H9 (cell line): ENCODE results near the gene MXI1. TPM values are rescaled to one million over a fixed set of nuclear protein-coding genes. Genes with fewer than 3 reads are reported as not detected.
"Not testable (repeated sequence)": the region's sequence is repeated elsewhere in the genome, so short reads cannot be mapped to it uniquely, and the experiment has no call there.

Experiments used
- DNase-seq: peaks from one replicate; pipeline ENCODE4 v3.0.0-alpha.2; 2017
- H2AFZ ChIP-seq: one replicate; pipeline ENCODE4 v1.6.1; 2013; ENCODE audit warnings: mild to moderate bottlenecking, low read length, control low read depth, moderate library complexity
- H2AK5ac ChIP-seq: 2 replicates; pipeline ENCODE4 v1.6.1; 2013; ENCODE audit warnings: low read length, control low read depth, mixed read lengths; ENCODE audit not compliant: insufficient read length
- H2BK120ac ChIP-seq: one replicate; pipeline ENCODE4 v1.6.1; 2013; ENCODE audit warnings: low read depth, mild to moderate bottlenecking, low read length, control low read depth, inconsistent platforms; ENCODE audit not compliant: poor library complexity, severe bottlenecking
- H2BK12ac ChIP-seq: 2 replicates; pipeline ENCODE4 v1.6.1; 2013; ENCODE audit warnings: low read length, control low read depth, mixed read lengths, low read depth; ENCODE audit not compliant: insufficient read length
- H2BK15ac ChIP-seq: 2 replicates; pipeline ENCODE4 v1.6.1; 2013; ENCODE audit warnings: low read depth, low read length, control low read depth
- H2BK20ac ChIP-seq: one replicate; pipeline ENCODE4 v1.6.1; 2013; ENCODE audit warnings: low read depth, mild to moderate bottlenecking, low read length, control low read depth, inconsistent platforms; ENCODE audit not compliant: poor library complexity, severe bottlenecking
- H2BK5ac ChIP-seq: 2 replicates; pipeline ENCODE4 v1.6.1; 2013; ENCODE audit warnings: low read length, control low read depth, mixed read lengths; ENCODE audit not compliant: insufficient read length
- H3K14ac ChIP-seq: 2 replicates; pipeline ENCODE4 v1.6.1; 2013; ENCODE audit warnings: low read length, control low read depth; ENCODE audit not compliant: insufficient read depth
- H3K18ac ChIP-seq: 2 replicates; pipeline ENCODE4 v1.6.1; 2013; ENCODE audit warnings: low read depth, mild to moderate bottlenecking, mixed read lengths, low read length, control low read depth; ENCODE audit not compliant: insufficient read length
- H3K23ac ChIP-seq: 2 replicates; pipeline ENCODE4 v1.6.1; 2013; ENCODE audit warnings: low read length, control low read depth, mixed read lengths, low read depth; ENCODE audit not compliant: insufficient read length
- H3K23me2 ChIP-seq: 2 replicates; pipeline ENCODE4 v1.6.1; 2013; ENCODE audit warnings: low read depth, mild to moderate bottlenecking, mixed read lengths, low read length, control low read depth; ENCODE audit not compliant: insufficient read length, poor library complexity, severe bottlenecking
- H3K27ac ChIP-seq: 2 replicates; pipeline ENCODE4 v1.5.1; 2013; ENCODE audit warnings: low read length, control low read depth, mixed read lengths, low read depth; ENCODE audit not compliant: insufficient read length
- H3K27me3 ChIP-seq: 2 replicates; pipeline ENCODE4 v1.6.1; 2013; ENCODE audit warnings: low read length, control low read depth, inconsistent platforms; ENCODE audit not compliant: insufficient read depth
- H3K4ac ChIP-seq: 2 replicates; pipeline ENCODE4 v1.6.1; 2013; ENCODE audit warnings: low read depth, mild to moderate bottlenecking, control low read depth, inconsistent platforms, low read length, moderate library complexity
- H3K4me1 ChIP-seq: 2 replicates; pipeline ENCODE4 v1.6.1; 2013; ENCODE audit warnings: low read length, control low read depth, inconsistent platforms; ENCODE audit not compliant: insufficient read depth
- H3K4me2 ChIP-seq: 2 replicates; pipeline ENCODE4 v1.6.1; 2013; ENCODE audit warnings: low read length, control low read depth, mixed read lengths; ENCODE audit not compliant: insufficient read length, insufficient read depth
- H3K56ac ChIP-seq: 2 replicates; pipeline ENCODE4 v1.6.1; 2013; ENCODE audit warnings: low read depth, mild to moderate bottlenecking, mixed read lengths, low read length, control low read depth; ENCODE audit not compliant: insufficient read length
- H3K79me1 ChIP-seq: 2 replicates; pipeline ENCODE4 v1.6.1; 2013; ENCODE audit warnings: low read depth, mild to moderate bottlenecking, moderate library complexity, low read length, control low read depth, inconsistent platforms; ENCODE audit not compliant: insufficient read depth, poor library complexity, severe bottlenecking
- H3K79me2 ChIP-seq: 2 replicates; pipeline ENCODE4 v1.6.1; 2013; ENCODE audit warnings: low read length, control low read depth, inconsistent platforms; ENCODE audit not compliant: insufficient read depth
- H3K9ac ChIP-seq: 2 replicates; pipeline ENCODE4 v1.6.1; 2013; ENCODE audit warnings: low read length, control low read depth, mixed read lengths; ENCODE audit not compliant: insufficient read length; ENCODE audit errors: extremely low read depth
- H3K9me3 ChIP-seq: one replicate; pipeline ENCODE4 v1.6.1; 2013; ENCODE audit warnings: low read depth, low read length, inconsistent platforms; ENCODE audit not compliant: control insufficient read depth
- H3T11ph ChIP-seq: one replicate; pipeline ENCODE4 v1.6.1; 2013; ENCODE audit warnings: mild to moderate bottlenecking, low read length, control low read depth, inconsistent platforms
- H4K20me1 ChIP-seq: one replicate; pipeline ENCODE4 v1.6.1; 2013; ENCODE audit not compliant: control insufficient read depth, insufficient read length, insufficient read depth
- H4K5ac ChIP-seq: 2 replicates; pipeline ENCODE4 v1.6.1; 2013; ENCODE audit warnings: low read depth, mild to moderate bottlenecking, mixed read lengths, low read length, control low read depth; ENCODE audit not compliant: insufficient read length
- H4K8ac ChIP-seq: replicated peaks from 2 replicates; pipeline ENCODE4 v1.6.1; 2013; ENCODE audit warnings: low read length, control low read depth, mixed read lengths, low read depth; ENCODE audit not compliant: insufficient read length
- H4K91ac ChIP-seq: 2 replicates; pipeline ENCODE4 v1.6.1; 2013; ENCODE audit warnings: low read depth, mild to moderate bottlenecking, moderate library complexity, mixed read lengths, low read length, control low read depth; ENCODE audit not compliant: insufficient read length
- H3K27ac Mint-ChIP-seq, 3 experiments: 2 replicates in 2 of 3; 3 replicates in 1 of 3; pipeline ENCODE4 v1.8.0; 2020 to 2021; ENCODE audit warnings: mixed read lengths in 3 of 3, mild to moderate bottlenecking in 1 of 3, moderate library complexity in 1 of 3
- H3K27me3 Mint-ChIP-seq: 2 replicates; pipeline ENCODE4 v1.8.0; 2021; ENCODE audit warnings: low read depth, mild to moderate bottlenecking, moderate library complexity, mixed read lengths
- H3K36me3 Mint-ChIP-seq, 3 experiments: 2 replicates in 2 of 3; 3 replicates in 1 of 3; pipeline ENCODE4 v1.8.0; 2020 to 2021; ENCODE audit warnings: low read depth in 3 of 3, mixed read lengths in 3 of 3; ENCODE audit not compliant: insufficient read depth in 1 of 3
- H3K4me1 Mint-ChIP-seq, 2 experiments: 2 replicates each; pipeline ENCODE4 v1.8.0; 2020; ENCODE audit warnings: mixed read lengths in 2 of 2
- H3K4me3 Mint-ChIP-seq, 2 experiments: 2 replicates in 1 of 2; 3 replicates in 1 of 2; pipeline ENCODE4 v1.8.0; 2020 to 2021; ENCODE audit warnings: mild to moderate bottlenecking in 2 of 2, mixed read lengths in 2 of 2, moderate library complexity in 1 of 2
- H3K9me3 Mint-ChIP-seq, 2 experiments: 2 replicates in 1 of 2; 3 replicates in 1 of 2; pipeline ENCODE4 v1.8.0; 2020; ENCODE audit warnings: mild to moderate bottlenecking in 2 of 2, mixed read lengths in 2 of 2, moderate library complexity in 1 of 2
- WGBS: extraction: QIAGEN DNeasy Blood & Tissue Kit; methylation state at CpG from one replicate; pipeline ENCODE4 v1.1.7; 2013; ENCODE audit warnings: missing lambda C conversion rate, low lambda C conversion rate, mixed read lengths; ENCODE audit not compliant: insufficient read length; ENCODE audit errors: extremely low coverage; 5-methylcytosine and 5-hydroxymethylcytosine counted together
- total RNA-seq: library from RNA; stranded (reverse); gene quantifications from 2 replicates; pipeline ENCODE4 v1.2.1, GENCODE V29; 2021
- TF ChIP-seq, protein P1 (sequence below): fragments of 200-600 bp; sonication (generic); conservative IDR thresholded peaks from 3 replicates; pipeline ENCODE4 v1.8.0; 2021; ENCODE audit warnings: antibody characterized with exemption, mild to moderate bottlenecking

Gene MXI1
- total RNA-seq, 1 experiment from 2014 or later: 5.6 TPM

DNA sequence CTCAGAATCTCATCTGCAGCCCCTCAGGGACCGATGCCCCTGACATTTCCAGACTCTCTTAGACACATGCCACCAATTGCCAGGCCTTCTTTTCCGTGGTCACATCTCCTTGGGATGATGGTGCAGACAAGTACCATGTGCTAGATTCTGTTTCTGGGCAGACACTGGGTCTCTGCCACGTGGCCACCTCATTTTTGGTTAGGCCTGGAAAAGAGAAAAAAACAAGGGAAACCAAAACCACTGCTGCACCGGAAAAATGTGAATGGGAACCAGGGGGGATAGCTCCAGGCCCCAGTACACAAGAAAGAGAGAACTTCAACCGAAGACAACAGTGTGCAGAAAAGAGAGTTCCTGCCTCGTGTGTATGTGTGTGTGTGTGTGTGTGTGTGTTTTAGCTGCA lies 23.0 kb upstream of the MXI1 start:
- H4K5ac ChIP-seq: no peak overlapping the region
- H2BK12ac ChIP-seq: no peak overlapping the region
- H3K56ac ChIP-seq: no peak overlapping the region
- no peak overlapping the region for H2BK20ac ChIP-seq
- H4K20me1 ChIP-seq: no peaks in the 10 kb centered on the region
- H2AK5ac ChIP-seq: no peak overlapping the region
- H3K9me3 Mint-ChIP-seq: no peaks in the 10 kb centered on the region
- DNase-seq: no peak
- H3K79me2 ChIP-seq: no peaks in the 10 kb centered on the region
- H3K9ac ChIP-seq: no peak overlapping the region
- H3K27ac Mint-ChIP-seq: no peak overlapping the region
- no peak overlapping the region for H3K18ac ChIP-seq
- no peak overlapping the region for H3T11ph ChIP-seq
- no peak overlapping the region for H3K27ac ChIP-seq
- peaks cover 65% of the 10 kb centered on the region for H3K27me3 Mint-ChIP-seq
- no peaks in the 10 kb centered on the region for H3K9me3 ChIP-seq
- H2AFZ ChIP-seq: no peak overlapping the region
- H3K23ac ChIP-seq: no peak overlapping the region
- no peaks in the 10 kb centered on the region for H3K27me3 ChIP-seq
- H2BK15ac ChIP-seq: no peak overlapping the region
- no peak overlapping the region for H3K4me2 ChIP-seq
- no peak overlapping the region for H2BK120ac ChIP-seq
- H4K8ac ChIP-seq: no peak overlapping the region
- TF ChIP-seq, protein P1, sequence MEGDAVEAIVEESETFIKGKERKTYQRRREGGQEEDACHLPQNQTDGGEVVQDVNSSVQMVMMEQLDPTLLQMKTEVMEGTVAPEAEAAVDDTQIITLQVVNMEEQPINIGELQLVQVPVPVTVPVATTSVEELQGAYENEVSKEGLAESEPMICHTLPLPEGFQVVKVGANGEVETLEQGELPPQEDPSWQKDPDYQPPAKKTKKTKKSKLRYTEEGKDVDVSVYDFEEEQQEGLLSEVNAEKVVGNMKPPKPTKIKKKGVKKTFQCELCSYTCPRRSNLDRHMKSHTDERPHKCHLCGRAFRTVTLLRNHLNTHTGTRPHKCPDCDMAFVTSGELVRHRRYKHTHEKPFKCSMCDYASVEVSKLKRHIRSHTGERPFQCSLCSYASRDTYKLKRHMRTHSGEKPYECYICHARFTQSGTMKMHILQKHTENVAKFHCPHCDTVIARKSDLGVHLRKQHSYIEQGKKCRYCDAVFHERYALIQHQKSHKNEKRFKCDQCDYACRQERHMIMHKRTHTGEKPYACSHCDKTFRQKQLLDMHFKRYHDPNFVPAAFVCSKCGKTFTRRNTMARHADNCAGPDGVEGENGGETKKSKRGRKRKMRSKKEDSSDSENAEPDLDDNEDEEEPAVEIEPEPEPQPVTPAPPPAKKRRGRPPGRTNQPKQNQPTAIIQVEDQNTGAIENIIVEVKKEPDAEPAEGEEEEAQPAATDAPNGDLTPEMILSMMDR: no peak
- H3K4me1 ChIP-seq: no peaks in the 10 kb centered on the region
- H3K23me2 ChIP-seq: no peaks in the 10 kb centered on the region
- no peak overlapping the region for H3K14ac ChIP-seq
- H3K4me3 Mint-ChIP-seq: no peak overlapping the region
- H3K4ac ChIP-seq: no peak overlapping the region
- H3K36me3 Mint-ChIP-seq: no peaks in the 10 kb centered on the region
- H3K79me1 ChIP-seq: no peaks in the 10 kb centered on the region
- H2BK5ac ChIP-seq: no peak overlapping the region
- H4K91ac ChIP-seq: no peak overlapping the region
- H3K4me1 Mint-ChIP-seq: no peaks in the 10 kb centered on the region
- WGBS: no CpG with 5 or more reads among the region's 6 CpGs

- not testable (repeated sequence) for H2BK12ac ChIP-seq, H3K9me3 ChIP-seq, H3K79me1 ChIP-seq, H3K79me2 ChIP-seq, H3K27ac Mint-ChIP-seq, H2BK5ac ChIP-seq, H3T11ph ChIP-seq, H4K91ac ChIP-seq, H4K20me1 ChIP-seq, H3K4me1 Mint-ChIP-seq, H3K27me3 ChIP-seq, H3K4me1 ChIP-seq, H2BK120ac ChIP-seq, H2BK20ac ChIP-seq, H3K9me3 Mint-ChIP-seq, H4K5ac ChIP-seq, H3K23ac ChIP-seq, H3K27ac ChIP-seq, DNase-seq, H3K4me2 ChIP-seq, H4K8ac ChIP-seq, H3K14ac ChIP-seq, H3K18ac ChIP-seq, H3K36me3 Mint-ChIP-seq, H2AK5ac ChIP-seq, H3K23me2 ChIP-seq, H3K56ac ChIP-seq, H3K4me3 Mint-ChIP-seq, H3K4ac ChIP-seq, H3K9ac ChIP-seq, H2BK15ac ChIP-seq, H2AFZ ChIP-seq
- H3K27me3 Mint-ChIP-seq: peaks cover 70% of the 10 kb centered on the region
- WGBS: no CpG with 5 or more reads among the region's 2 CpGs
Observed at GRCh38 chr10:110185646-110186182, 21.7 kb upstream of the MXI1 start.
